GM23338 (cell line): ENCODE data around the gene ATP5PD. TPM values are rescaled to one million over a fixed set of nuclear protein-coding genes. Genes with fewer than 3 reads are reported as not detected.
"Not testable (repeated sequence)": the region's sequence is repeated elsewhere in the genome, so short reads cannot be mapped to it uniquely, and the experiment has no call there.

Experiments
- ATAC-seq: fragments of 200-7000 bp; cut with Tn5 transposase; 3 replicates; pipeline ENCODE4 v1.9.1; 2020
- DNase-seq: peaks from one replicate; pipeline ENCODE4 v3.0.0-alpha.2; 2015; ENCODE audit warnings: low spot score
- H2AFZ ChIP-seq: fragments of 200-600 bp; sonication (generic); 2 replicates; pipeline ENCODE4 v1.8.0; 2016; ENCODE audit warnings: antibody characterized with exemption, mild to moderate bottlenecking, moderate library complexity
- H3F3A ChIP-seq: fragments of 200-600 bp; sonication (generic); replicated peaks from 2 replicates; pipeline ENCODE4 v1.8.0; 2017; ENCODE audit warnings: antibody characterized with exemption, mixed run types, low read depth
- H3K27ac ChIP-seq: fragments of 200-600 bp; sonication (generic); 2 replicates; pipeline ENCODE4 v1.6.1; 2016; ENCODE audit warnings: low read depth
- H3K27me3 ChIP-seq: fragments of 200-600 bp; sonication (generic); 2 replicates; pipeline ENCODE4 v1.8.0; 2016; ENCODE audit warnings: mild to moderate bottlenecking, mixed run types, moderate library complexity; ENCODE audit not compliant: insufficient read depth
- H3K36me3 ChIP-seq: fragments of 200-600 bp; sonication (generic); 2 replicates; pipeline ENCODE4 v1.8.0; 2016; ENCODE audit warnings: mild to moderate bottlenecking; ENCODE audit not compliant: insufficient read depth
- H3K4me1 ChIP-seq: fragments of 200-600 bp; sonication (generic); 2 replicates; pipeline ENCODE4 v1.8.0; 2016; ENCODE audit warnings: mild to moderate bottlenecking, moderate library complexity; ENCODE audit not compliant: insufficient read depth
- H3K4me2 ChIP-seq: fragments of 200-600 bp; sonication (generic); 2 replicates; pipeline ENCODE4 v1.7.1; 2017; ENCODE audit warnings: mixed run types
- H3K4me3 ChIP-seq: fragments of 200-600 bp; sonication (generic); 2 replicates; pipeline ENCODE4 v1.6.1; 2016; ENCODE audit warnings: mixed run types
- H3K79me2 ChIP-seq: fragments of 200-600 bp; sonication (generic); replicated peaks from 2 replicates; pipeline ENCODE4 v1.8.0; 2017; ENCODE audit warnings: mild to moderate bottlenecking; ENCODE audit not compliant: insufficient read depth
- H3K9me2 ChIP-seq: fragments of 200-600 bp; sonication (generic); 2 replicates; pipeline ENCODE4 v1.8.0; 2017; ENCODE audit not compliant: insufficient read depth
- H4K20me1 ChIP-seq: fragments of 200-600 bp; sonication (generic); replicated peaks from 2 replicates; pipeline ENCODE4 v1.8.0; 2017; ENCODE audit warnings: mild to moderate bottlenecking; ENCODE audit not compliant: insufficient read depth
- H3K27ac Mint-ChIP-seq: 2 replicates; pipeline ENCODE4 v1.8.0; 2020; ENCODE audit warnings: inconsistent platforms, mild to moderate bottlenecking, moderate library complexity, mixed read lengths
- H3K27me3 Mint-ChIP-seq: 3 replicates; pipeline ENCODE4 v1.8.0; 2022; ENCODE audit warnings: low read depth, mild to moderate bottlenecking, moderate library complexity, mixed read lengths, inconsistent platforms; ENCODE audit not compliant: insufficient read depth, poor library complexity
- H3K36me3 Mint-ChIP-seq: 3 replicates; pipeline ENCODE4 v1.8.0; 2021; ENCODE audit warnings: low read depth, mild to moderate bottlenecking, inconsistent platforms, moderate library complexity, mixed read lengths
- H3K4me1 Mint-ChIP-seq: 3 replicates; pipeline ENCODE4 v1.8.0; 2020; ENCODE audit warnings: mild to moderate bottlenecking, inconsistent platforms, mixed read lengths
- H3K4me3 Mint-ChIP-seq: 3 replicates; pipeline ENCODE4 v1.8.0; 2021; ENCODE audit warnings: moderate library complexity, mild to moderate bottlenecking, inconsistent platforms, mixed read lengths
- H3K9me3 Mint-ChIP-seq: 3 replicates; pipeline ENCODE4 v1.8.0; 2020; ENCODE audit warnings: moderate library complexity, mild to moderate bottlenecking, inconsistent platforms, mixed read lengths
- CREB1 ChIP-seq: fragments of 250-450 bp; sonication (Bioruptor Pico); IDR thresholded peaks from 2 replicates; pipeline ENCODE4 v1.5.0; 2020; ENCODE audit warnings: low read depth, mild to moderate bottlenecking, moderate library complexity
- EZH2 ChIP-seq: fragments of 200-600 bp; sonication (generic); IDR thresholded peaks from one replicate; pipeline ENCODE4 v1.8.0; 2017; ENCODE audit warnings: antibody characterized with exemption, mild to moderate bottlenecking, low read depth; ENCODE audit not compliant: unreplicated experiment
- NANOG ChIP-seq: IDR thresholded peaks from 2 replicates; pipeline ENCODE4 v1.6.1; 2016; ENCODE audit warnings: antibody characterized with exemption, borderline replicate concordance
- POLR2AphosphoS5 ChIP-seq: IDR thresholded peaks from 2 replicates; pipeline ENCODE4 v1.6.1; 2016; ENCODE audit warnings: antibody characterized with exemption, low read depth
- REST ChIP-seq: IDR thresholded peaks from one replicate; pipeline ENCODE4 v1.6.1; 2018; ENCODE audit warnings: antibody characterized with exemption; ENCODE audit not compliant: unreplicated experiment
- polyA plus RNA-seq: library from polyadenylated mRNA; unstranded; fragments of >200 nt; fragmentation: Nextera tagmentation; extraction: Ambion mirVana; gene quantifications from 2 replicates; pipeline ENCODE4 v1.2.1, GENCODE V29; 2016
- total RNA-seq: library from RNA; depleted of rRNA; stranded (reverse); fragments of >200 nt; shearing (Covaris generic); gene quantifications from 2 replicates; pipeline ENCODE4 v1.2.3, GENCODE V29; 2014

The ATP5PD gene
- total and polyA plus RNA-seq, 2 experiments from 2014 or later = 244 to 1,144 TPM

DNA sequence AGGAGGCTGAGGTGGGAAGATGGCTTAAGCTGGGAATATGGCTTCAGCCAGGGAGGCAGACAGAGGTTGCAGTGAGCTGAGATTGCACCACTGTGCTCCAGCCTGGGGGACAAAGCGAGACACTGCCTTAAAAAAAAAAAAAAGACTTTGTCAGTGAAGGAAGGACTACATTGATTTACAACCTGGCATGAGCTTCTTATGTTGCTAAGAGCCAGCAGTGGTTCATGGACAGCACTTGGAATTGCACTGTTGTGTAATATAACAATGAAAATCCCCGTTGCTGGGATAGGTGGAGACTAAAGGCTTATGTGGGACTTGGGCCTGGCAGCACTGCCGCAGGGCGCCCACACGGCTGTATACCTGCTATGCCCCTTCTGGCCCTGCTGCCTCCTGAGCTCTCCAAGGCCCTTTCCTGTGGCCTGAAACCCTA lies 26.9 kb upstream of the ATP5PD start:
- peaks cover 12% of the 10 kb centered on the region; the same call in 1 of the 2 replicates for H3F3A ChIP-seq
- H4K20me1 ChIP-seq = no peaks in the 10 kb centered on the region
- H3K4me1 Mint-ChIP-seq = peaks cover 10% of the 10 kb centered on the region; the same call in 2 of the 3 replicates
- no peaks in the 10 kb centered on the region for H3K36me3 Mint-ChIP-seq
- no peak for DNase-seq
- H3K27me3 Mint-ChIP-seq = peaks cover 11% of the 10 kb centered on the region
- H3K36me3 ChIP-seq = no peaks in the 10 kb centered on the region
- no peak overlapping the region for H2AFZ ChIP-seq
- H3K27me3 ChIP-seq = no peaks in the 10 kb centered on the region
- H3K4me2 ChIP-seq = no peak overlapping the region
- H3K9me3 Mint-ChIP-seq = no peaks in the 10 kb centered on the region
- ATAC-seq = no peak
- peaks cover 16% of the 10 kb centered on the region; the same call in 1 of the 2 replicates for H3K4me1 ChIP-seq
- no peaks in the 10 kb centered on the region for H3K79me2 ChIP-seq
- H3K27ac ChIP-seq = no peak overlapping the region
- H3K27ac Mint-ChIP-seq = no peak overlapping the region
- H3K4me3 Mint-ChIP-seq = no peak overlapping the region
- no peak overlapping the region for H3K4me3 ChIP-seq
- no peaks in the 10 kb centered on the region for H3K9me2 ChIP-seq
- TF ChIP-seq REST (no peak), CREB1 (CRISPR knock-in tag) (no peak), POLR2AphosphoS5 (no peak), NANOG (no peak), EZH2 (no peak)

- H3K4me1 ChIP-seq, H3K4me3 Mint-ChIP-seq, H3K4me1 Mint-ChIP-seq: not testable (repeated sequence)
These were observed 26.1 kb upstream of the ATP5PD start for GRCh38 chr17:75072909-75073308.

GRCh38 chr17:75071478-75072271 lies 24.9 kb upstream of the ATP5PD start:
- not testable (repeated sequence) for H3K27me3 Mint-ChIP-seq, ATAC-seq, H3K9me3 Mint-ChIP-seq

More at GRCh38 chr17:75072909-75073308, 26.1 kb upstream of the ATP5PD start:
- not testable (repeated sequence) for H2AFZ ChIP-seq, H3K27me3 ChIP-seq, H3K27ac ChIP-seq, H3K36me3 ChIP-seq, H3K79me2 ChIP-seq, H3K9me3 Mint-ChIP-seq, DNase-seq, H3F3A ChIP-seq, H3K4me2 ChIP-seq, H4K20me1 ChIP-seq, H3K27ac Mint-ChIP-seq, H3K36me3 Mint-ChIP-seq, H3K9me2 ChIP-seq, H3K4me3 ChIP-seq, ATAC-seq
- H3K27me3 Mint-ChIP-seq = peaks cover 10% of the 10 kb centered on the region

More at GRCh38 chr17:75071478-75072271, 24.9 kb upstream of the ATP5PD start:
- not testable (repeated sequence) for H3K36me3 Mint-ChIP-seq, H3K4me3 Mint-ChIP-seq, H3K27me3 ChIP-seq, H3K9me2 ChIP-seq, DNase-seq, H3K27ac ChIP-seq, H2AFZ ChIP-seq, H3K79me2 ChIP-seq, H3K4me1 Mint-ChIP-seq, H4K20me1 ChIP-seq, H3F3A ChIP-seq, H3K27ac Mint-ChIP-seq, H3K4me2 ChIP-seq, H3K36me3 ChIP-seq, H3K4me1 ChIP-seq, H3K4me3 ChIP-seq
